ENCODE measurements around the gene RALGAPB.

DNA sequence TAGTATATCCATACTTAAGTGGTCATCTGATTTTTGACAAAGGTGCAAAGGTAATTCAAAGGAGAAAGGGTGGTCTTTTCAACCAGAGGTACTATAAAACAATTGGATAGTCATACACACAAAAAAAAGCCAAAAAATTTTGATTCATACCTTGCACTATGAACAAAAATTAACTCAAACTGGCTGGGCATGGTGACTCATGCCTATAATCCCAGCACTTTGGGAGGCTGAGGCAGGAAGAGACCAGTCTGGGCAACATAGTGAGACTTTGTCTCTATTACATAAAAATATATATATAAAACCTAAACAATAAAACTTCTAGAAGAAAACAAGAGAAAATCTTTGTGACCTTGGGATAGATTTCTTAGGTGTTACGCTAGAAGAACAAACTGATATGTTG lies 64.5 kb downstream of the RALGAPB start:
- TF ChIP-seq, protein P1, sequence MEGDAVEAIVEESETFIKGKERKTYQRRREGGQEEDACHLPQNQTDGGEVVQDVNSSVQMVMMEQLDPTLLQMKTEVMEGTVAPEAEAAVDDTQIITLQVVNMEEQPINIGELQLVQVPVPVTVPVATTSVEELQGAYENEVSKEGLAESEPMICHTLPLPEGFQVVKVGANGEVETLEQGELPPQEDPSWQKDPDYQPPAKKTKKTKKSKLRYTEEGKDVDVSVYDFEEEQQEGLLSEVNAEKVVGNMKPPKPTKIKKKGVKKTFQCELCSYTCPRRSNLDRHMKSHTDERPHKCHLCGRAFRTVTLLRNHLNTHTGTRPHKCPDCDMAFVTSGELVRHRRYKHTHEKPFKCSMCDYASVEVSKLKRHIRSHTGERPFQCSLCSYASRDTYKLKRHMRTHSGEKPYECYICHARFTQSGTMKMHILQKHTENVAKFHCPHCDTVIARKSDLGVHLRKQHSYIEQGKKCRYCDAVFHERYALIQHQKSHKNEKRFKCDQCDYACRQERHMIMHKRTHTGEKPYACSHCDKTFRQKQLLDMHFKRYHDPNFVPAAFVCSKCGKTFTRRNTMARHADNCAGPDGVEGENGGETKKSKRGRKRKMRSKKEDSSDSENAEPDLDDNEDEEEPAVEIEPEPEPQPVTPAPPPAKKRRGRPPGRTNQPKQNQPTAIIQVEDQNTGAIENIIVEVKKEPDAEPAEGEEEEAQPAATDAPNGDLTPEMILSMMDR (IDR thresholded peaks at IDR 0.05) = no peak
- TF ChIP-seq POLR2AphosphoS5 (IDR thresholded peaks at IDR 0.05) (no peak), POLR2A (IDR thresholded peaks at IDR 0.05) (no peak)

Measured in suprapubic skin (tissue), 4 donors.